ENCODE measurements around the gene FRMD4B.

FRMD4B gene

DNA sequence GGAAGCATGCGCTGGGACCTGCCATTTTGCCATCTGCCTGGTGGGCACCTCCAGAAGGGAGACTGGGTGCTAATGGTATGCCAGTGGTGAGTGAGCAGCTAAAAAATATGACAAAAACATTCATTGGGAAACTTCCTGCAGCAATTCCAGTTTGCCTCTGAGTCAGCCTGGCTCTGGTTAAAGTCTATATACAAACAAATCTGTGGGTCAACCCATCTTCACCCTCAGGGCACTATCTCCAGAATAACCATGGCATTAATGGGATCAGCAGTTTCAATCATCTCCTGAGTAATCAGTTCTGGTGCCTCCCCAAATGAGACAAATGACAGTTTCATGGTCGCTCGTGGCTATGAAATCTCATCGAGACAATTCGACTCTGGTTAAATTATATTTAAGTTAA is 21.5 kb downstream of the FRMD4B start:
- DNase-seq (ENCODE audit: low read depth in 1 of 2, low spot score in 1 of 2), result no peak
- TF ChIP-seq, protein P1, sequence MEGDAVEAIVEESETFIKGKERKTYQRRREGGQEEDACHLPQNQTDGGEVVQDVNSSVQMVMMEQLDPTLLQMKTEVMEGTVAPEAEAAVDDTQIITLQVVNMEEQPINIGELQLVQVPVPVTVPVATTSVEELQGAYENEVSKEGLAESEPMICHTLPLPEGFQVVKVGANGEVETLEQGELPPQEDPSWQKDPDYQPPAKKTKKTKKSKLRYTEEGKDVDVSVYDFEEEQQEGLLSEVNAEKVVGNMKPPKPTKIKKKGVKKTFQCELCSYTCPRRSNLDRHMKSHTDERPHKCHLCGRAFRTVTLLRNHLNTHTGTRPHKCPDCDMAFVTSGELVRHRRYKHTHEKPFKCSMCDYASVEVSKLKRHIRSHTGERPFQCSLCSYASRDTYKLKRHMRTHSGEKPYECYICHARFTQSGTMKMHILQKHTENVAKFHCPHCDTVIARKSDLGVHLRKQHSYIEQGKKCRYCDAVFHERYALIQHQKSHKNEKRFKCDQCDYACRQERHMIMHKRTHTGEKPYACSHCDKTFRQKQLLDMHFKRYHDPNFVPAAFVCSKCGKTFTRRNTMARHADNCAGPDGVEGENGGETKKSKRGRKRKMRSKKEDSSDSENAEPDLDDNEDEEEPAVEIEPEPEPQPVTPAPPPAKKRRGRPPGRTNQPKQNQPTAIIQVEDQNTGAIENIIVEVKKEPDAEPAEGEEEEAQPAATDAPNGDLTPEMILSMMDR (IDR thresholded peaks at IDR 0.05; ENCODE audit: insufficient read depth, low read length), result no peak
- TF ChIP-seq GABPA (IDR thresholded peaks at IDR 0.05; ENCODE audit: low read depth), result no peak
- no peak for TF ChIP-seq POLR2AphosphoS5 (IDR thresholded peaks at IDR 0.05; ENCODE audit: low read depth)
- no peak for TF ChIP-seq SPI1 (IDR thresholded peaks at IDR 0.05; ENCODE audit: borderline replicate concordance, low read depth)
- no peak for TF ChIP-seq REST (IDR thresholded peaks at IDR 0.05; ENCODE audit: insufficient replicate concordance, low read depth)
- Histone ChIP-seq H3K27me3 (ENCODE audit: insufficient read depth, poor library complexity, severe bottlenecking) (no peaks in the 10 kb centered on the region), H3K4me3 (replicated peaks; ENCODE audit: insufficient read depth, low read length) (no peak overlapping the region), H3K27ac (replicated peaks) (no peak overlapping the region)

GRCh38 chr3:69360690-69361089 is 25.2 kb downstream of the FRMD4B start:
- Histone ChIP-seq H3K4me3 (replicated peaks; ENCODE audit: insufficient read depth, low read length) (no peak overlapping the region), H3K27ac (replicated peaks) (no peak overlapping the region), H3K27me3 (ENCODE audit: insufficient read depth, poor library complexity, severe bottlenecking) (no peaks in the 10 kb centered on the region)
- no peak for DNase-seq (ENCODE audit: low read depth in 1 of 2, low spot score in 1 of 2)
- TF ChIP-seq GABPA (IDR thresholded peaks at IDR 0.05; ENCODE audit: low read depth) (no peak), SPI1 (IDR thresholded peaks at IDR 0.05; ENCODE audit: borderline replicate concordance, low read depth) (no peak), REST (IDR thresholded peaks at IDR 0.05; ENCODE audit: insufficient replicate concordance, low read depth) (no peak), POLR2AphosphoS5 (IDR thresholded peaks at IDR 0.05; ENCODE audit: low read depth) (no peak)
- TF ChIP-seq, protein P1 (IDR thresholded peaks at IDR 0.05; ENCODE audit: insufficient read depth, low read length), result no peak

- TF ChIP-seq GABPA (IDR thresholded peaks at IDR 0.05; ENCODE audit: low read depth), result no peak
- DNase-seq (ENCODE audit: low read depth in 1 of 2, low spot score in 1 of 2), result no peak
- no peak overlapping the region for H3K4me3 ChIP-seq (replicated peaks; ENCODE audit: insufficient read depth, low read length)
Measured at GRCh38 chr3:69359916-69360315, 26.0 kb downstream of the FRMD4B start.

GRCh38 chr3:69359339-69359893 is 26.5 kb downstream of the FRMD4B start:
- Histone ChIP-seq H3K27ac (replicated peaks) (no peak overlapping the region), H3K4me3 (replicated peaks; ENCODE audit: insufficient read depth, low read length) (no peak overlapping the region), H3K27me3 (ENCODE audit: insufficient read depth, poor library complexity, severe bottlenecking) (no peaks in the 10 kb centered on the region)
- no peak for TF ChIP-seq SPI1 (IDR thresholded peaks at IDR 0.05; ENCODE audit: borderline replicate concordance, low read depth)
- TF ChIP-seq REST (IDR thresholded peaks at IDR 0.05; ENCODE audit: insufficient replicate concordance, low read depth), result no peak
- TF ChIP-seq, protein P1 (IDR thresholded peaks at IDR 0.05; ENCODE audit: insufficient read depth, low read length), result no peak
- no peak for TF ChIP-seq GABPA (IDR thresholded peaks at IDR 0.05; ENCODE audit: low read depth)
- no peak for TF ChIP-seq POLR2AphosphoS5 (IDR thresholded peaks at IDR 0.05; ENCODE audit: low read depth)
- DNase-seq (ENCODE audit: low read depth in 1 of 2, low spot score in 1 of 2), result no peak

More at GRCh38 chr3:69359916-69360315, 26.0 kb downstream of the FRMD4B start:
- Histone ChIP-seq H3K27ac (replicated peaks) (no peak overlapping the region), H3K27me3 (ENCODE audit: insufficient read depth, poor library complexity, severe bottlenecking) (no peaks in the 10 kb centered on the region)
